GM12878 (cell line): ENCODE results near the gene UAP1L1. TPM values are rescaled to one million over a fixed set of nuclear protein-coding genes. Genes with fewer than 3 reads are reported as not detected.

Experiments used
- ATAC-seq: fragments of 200-7000 bp; cut with Tn5 transposase; 3 replicates; pipeline ENCODE4 v1.9.1; 2020; ENCODE audit warnings: mild to moderate bottlenecking, moderate library complexity
- BruUV-seq: library from RNA; stranded (reverse); fragments of 400-500 nt; replicated peaks from 2 replicates; lab custom pipeline; 2021; lab: Mats Ljungman, UMichigan
- CTCF ChIA-PET: fragments of 300-600 bp; sonication (Branson Sonifier 250); formaldehyde crosslinking; extraction: SDS; loops from one replicate; lab custom pipeline; 2021; ENCODE audit warnings: inconsistent platforms; lab: Yijun Ruan, JAX
- POLR2A ChIA-PET: fragments of 350-600 bp; formaldehyde crosslinking; extraction: SDS; loops from one replicate; lab custom pipeline; 2021; ENCODE audit warnings: inconsistent platforms; lab: Charles Lee
- RAD21 ChIA-PET: fragments of 300-600 bp; sonication (Branson Sonifier 250); formaldehyde crosslinking; loops from one replicate; lab custom pipeline; 2023; ENCODE audit warnings: antibody characterized with exemption; ENCODE audit not compliant: unreplicated experiment; lab: Charles Lee
- SMC1A ChIA-PET: fragments of 300-600 bp; sonication (Branson Sonifier 250); formaldehyde crosslinking; loops from one replicate; lab custom pipeline; 2023; ENCODE audit not compliant: unreplicated experiment, uncharacterized antibody; lab: Charles Lee
- DNase-seq: peaks from one replicate; pipeline ENCODE4 v3.0.0-alpha.2; 2011; ENCODE audit warnings: low read depth, low spot score
- FAIRE-seq: peaks from 3 replicates; lab custom pipeline; 2011; peaks lifted over from hg19 to GRCh38; lab: Jason Lieb, UNC
- H2AFZ ChIP-seq: 2 replicates; pipeline ENCODE4 v1.6.0; 2011; ENCODE audit warnings: low read depth, low read length, control low read depth; ENCODE audit not compliant: control insufficient read depth
- H3K27ac ChIP-seq: 2 replicates; pipeline ENCODE4 v1.5.1; 2011; ENCODE audit warnings: control low read depth; ENCODE audit not compliant: control insufficient read depth, insufficient read depth
- H3K27me3 ChIP-seq, 2 experiments: replicated peaks in 1 of 2; 2 replicates each; pipeline versions ENCODE4 v1.6.0 to v1.6.1; 2011; ENCODE audit warnings: low read length in 1 of 2; ENCODE audit not compliant: control insufficient read depth in 2 of 2, insufficient read depth in 2 of 2
- H3K36me3 ChIP-seq, 2 experiments: 2 replicates each; pipeline ENCODE4 v1.5.1; 2011; ENCODE audit warnings: low read length in 1 of 2; ENCODE audit not compliant: control insufficient read depth in 2 of 2, insufficient read depth in 2 of 2
- H3K4me1 ChIP-seq: 2 replicates; pipeline ENCODE4 v1.6.1; 2011; ENCODE audit warnings: mild to moderate bottlenecking, low read length, moderate library complexity, mixed read lengths; ENCODE audit not compliant: control insufficient read depth, insufficient read depth
- H3K4me2 ChIP-seq: 2 replicates; pipeline ENCODE4 v1.6.0; 2011; ENCODE audit warnings: control low read depth; ENCODE audit not compliant: control insufficient read depth, insufficient read depth
- H3K4me3 ChIP-seq: fragments of 200-600 bp; sonication (generic); 2 replicates; pipeline ENCODE4 v1.5.1; 2016
- H3K79me2 ChIP-seq: 2 replicates; pipeline ENCODE4 v1.6.0; 2011; ENCODE audit warnings: low read length; ENCODE audit not compliant: control insufficient read depth, insufficient read depth
- H3K9ac ChIP-seq: 2 replicates; pipeline ENCODE4 v1.8.0; 2011; ENCODE audit warnings: low read length, control low read depth, mixed read lengths; ENCODE audit not compliant: control insufficient read depth, insufficient read depth
- H3K9me3 ChIP-seq: replicated peaks from 3 replicates; pipeline ENCODE4 v1.5.1; 2011; ENCODE audit warnings: mild to moderate bottlenecking, low read length; ENCODE audit not compliant: control insufficient read depth, insufficient read depth
- H4K20me1 ChIP-seq: 2 replicates; pipeline ENCODE4 v1.6.0; 2011; ENCODE audit not compliant: control insufficient read depth, insufficient read depth
- CREB1 ChIP-seq: IDR thresholded peaks from 2 replicates; pipeline ENCODE4 v1.6.1; 2012; ENCODE audit warnings: low read depth, mild to moderate bottlenecking, inconsistent platforms
- MEF2B ChIP-seq: fragments of 450-650 bp; IDR thresholded peaks from 2 replicates; pipeline ENCODE4 v1.6.1; 2018; ENCODE audit warnings: mild to moderate bottlenecking, moderate library complexity; ENCODE audit not compliant: partially characterized antibody, poor library complexity, severe bottlenecking
- MTA2 ChIP-seq: fragments of 450-650 bp; IDR thresholded peaks from 2 replicates; pipeline ENCODE4 v1.6.1; 2016; ENCODE audit warnings: low read depth, mild to moderate bottlenecking, moderate library complexity
- MTA3 ChIP-seq: IDR thresholded peaks from 2 replicates; pipeline ENCODE4 v1.6.1; 2012; ENCODE audit warnings: low read length, inconsistent platforms, borderline replicate concordance
- POLR2A ChIP-seq: IDR thresholded peaks from 2 replicates; pipeline ENCODE4 v1.6.1; 2011; ENCODE audit warnings: low read depth, mild to moderate bottlenecking, low read length
- RAD51 ChIP-seq: fragments of 450-650 bp; IDR thresholded peaks from 2 replicates; pipeline ENCODE4 v1.6.1; 2016; ENCODE audit warnings: moderate library complexity, mild to moderate bottlenecking, inconsistent platforms
- SMAD1 ChIP-seq: fragments of 450-650 bp; IDR thresholded peaks from 2 replicates; pipeline ENCODE4 v1.6.1; 2018; ENCODE audit warnings: mild to moderate bottlenecking, low read depth; ENCODE audit not compliant: partially characterized antibody
- WGBS: methylation state at CpG from one replicate; pipeline ENCODE4 v1.1.6; 2016; ENCODE audit warnings: low lambda C conversion rate; ENCODE audit not compliant: insufficient replicate concordance, insufficient coverage; ENCODE audit errors: missing lambda C conversion rate; 5-methylcytosine and 5-hydroxymethylcytosine counted together
- in situ Hi-C: fragments of 300-500 bp; cut with MboI; formaldehyde crosslinking; loops from 9 replicates; pipeline ENCODE4 v1.14.3; 2018; ENCODE audit warnings: mixed read lengths
- intact Hi-C: fragments of 100-400 bp; cut with micrococcal nuclease; formaldehyde crosslinking; loops from one replicate; pipeline ENCODE4 v1.14.2; 2022; ENCODE audit not compliant: unreplicated experiment
- polyA plus RNA-seq, 11 experiments: library from polyadenylated mRNA; depleted of rRNA in 4 of 11; unstranded in 6 of 11; stranded (reverse) in 5 of 11; fragments of >200 nt; fragmentation: Nextera tagmentation in 4 of 11; fragmentation: Illumina TruSeq in 1 of 11; extraction: Ambion mirVana in 4 of 11; extraction: Trizol in 1 of 11; gene quantifications; 1 replicate in 1 of 11; 2 replicates in 10 of 11; pipeline versions ENCODE4 v1.2.1 to v1.2.3, GENCODE V29; 2011 to 2016; ENCODE audit warnings: inconsistent platforms in 2 of 11, missing spikeins in 2 of 11, low read depth in 1 of 11
- total RNA-seq, 4 experiments: library from RNA; depleted of rRNA in 3 of 4; stranded (reverse); fragments of >200 nt in 3 of 4; fragmentation: Illumina TruSeq in 1 of 4; extraction: Trizol in 1 of 4; gene quantifications; 2 replicates each; pipeline versions ENCODE4 v1.2.1 to v1.2.3, GENCODE V29; 2013 to 2021
- TF ChIP-seq, protein P1 (sequence below): fragments of 450-650 bp; IDR thresholded peaks from 2 replicates; pipeline ENCODE4 v1.6.1; 2018; ENCODE audit warnings: mild to moderate bottlenecking, low read depth, moderate library complexity; ENCODE audit not compliant: partially characterized antibody

Gene UAP1L1
- total and polyA plus RNA-seq, 10 of the 15 experiments (the other 5 are each of a cell fraction or from before 2014, with no cell fraction given): 0.29 to 15.7 (median 5.8) TPM

DNA sequence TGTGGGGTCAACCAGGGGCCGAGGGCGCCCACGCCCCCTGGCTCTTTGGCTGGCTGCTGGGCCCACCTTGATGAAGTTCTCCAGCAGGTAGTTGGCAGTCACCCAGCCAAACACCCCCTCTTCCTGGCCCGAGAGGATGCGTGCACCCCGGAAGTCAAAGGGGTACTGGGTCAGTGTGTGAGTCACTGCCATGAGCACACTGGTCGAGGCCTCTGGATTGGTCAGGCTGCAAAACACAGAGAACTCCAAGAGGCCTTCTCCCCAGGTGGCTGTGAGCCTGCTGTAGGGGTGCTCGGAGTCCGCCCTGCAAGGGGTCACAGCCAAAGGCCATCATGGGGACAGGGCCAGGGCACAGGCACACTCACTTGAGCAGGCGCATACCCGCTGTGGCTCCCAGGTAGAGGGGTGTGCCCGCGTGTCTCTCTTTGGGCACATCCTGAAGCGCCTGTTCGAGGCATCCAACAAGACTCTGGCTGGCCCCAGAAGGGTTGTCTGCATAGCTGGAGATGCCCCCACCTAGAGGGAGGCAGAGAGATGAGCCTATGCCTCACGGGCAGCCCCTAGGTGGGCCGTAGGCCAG, 26.1 kb upstream of the UAP1L1 start (continued):
- TF ChIP-seq, protein P1, sequence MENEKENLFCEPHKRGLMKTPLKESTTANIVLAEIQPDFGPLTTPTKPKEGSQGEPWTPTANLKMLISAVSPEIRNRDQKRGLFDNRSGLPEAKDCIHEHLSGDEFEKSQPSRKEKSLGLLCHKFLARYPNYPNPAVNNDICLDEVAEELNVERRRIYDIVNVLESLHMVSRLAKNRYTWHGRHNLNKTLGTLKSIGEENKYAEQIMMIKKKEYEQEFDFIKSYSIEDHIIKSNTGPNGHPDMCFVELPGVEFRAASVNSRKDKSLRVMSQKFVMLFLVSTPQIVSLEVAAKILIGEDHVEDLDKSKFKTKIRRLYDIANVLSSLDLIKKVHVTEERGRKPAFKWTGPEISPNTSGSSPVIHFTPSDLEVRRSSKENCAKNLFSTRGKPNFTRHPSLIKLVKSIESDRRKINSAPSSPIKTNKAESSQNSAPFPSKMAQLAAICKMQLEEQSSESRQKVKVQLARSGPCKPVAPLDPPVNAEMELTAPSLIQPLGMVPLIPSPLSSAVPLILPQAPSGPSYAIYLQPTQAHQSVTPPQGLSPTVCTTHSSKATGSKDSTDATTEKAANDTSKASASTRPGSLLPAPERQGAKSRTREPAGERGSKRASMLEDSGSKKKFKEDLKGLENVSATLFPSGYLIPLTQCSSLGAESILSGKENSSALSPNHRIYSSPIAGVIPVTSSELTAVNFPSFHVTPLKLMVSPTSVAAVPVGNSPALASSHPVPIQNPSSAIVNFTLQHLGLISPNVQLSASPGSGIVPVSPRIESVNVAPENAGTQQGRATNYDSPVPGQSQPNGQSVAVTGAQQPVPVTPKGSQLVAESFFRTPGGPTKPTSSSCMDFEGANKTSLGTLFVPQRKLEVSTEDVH: no peak
- TF ChIP-seq RAD51 (no peak), POLR2A (no peak)

DNA sequence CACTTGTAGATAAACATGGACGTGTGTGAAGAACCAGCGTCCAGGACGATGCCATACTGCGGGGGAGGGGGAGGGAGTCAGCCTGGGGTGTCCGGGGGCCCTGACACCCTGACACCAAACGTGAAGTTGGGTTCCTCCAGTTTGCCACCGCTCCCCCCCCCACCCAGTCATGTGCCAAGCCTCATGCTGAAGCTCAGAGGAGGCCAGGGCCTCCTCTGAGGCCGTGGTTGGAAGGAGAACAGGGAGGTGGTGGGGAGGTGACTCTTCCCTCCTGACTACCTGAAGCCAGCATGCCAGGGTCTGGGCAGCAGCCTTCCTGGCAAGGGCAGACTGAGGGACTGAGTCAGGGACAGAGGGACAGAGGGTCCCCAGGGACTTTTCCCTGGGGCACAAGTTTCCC, 25.0 kb upstream of the UAP1L1 start:
- Histone ChIP-seq H2AFZ (no peak overlapping the region), H3K79me2 (no peaks in the 10 kb centered on the region), H3K9me3 (no peaks in the 10 kb centered on the region), H3K4me1 (no peaks in the 10 kb centered on the region), H3K27ac (no peak overlapping the region), H3K9ac (no peak overlapping the region), H3K27me3 (peaks cover 11 to 16% of the 10 kb centered on the region in 2 experiments; a peak in 3 of 4 replicates), H3K4me3 (no peak overlapping the region), H3K36me3 (no peaks in the 10 kb centered on the region), H3K4me2 (no peak overlapping the region), H4K20me1 (no peaks in the 10 kb centered on the region)
- intact Hi-C loops (no loop called here), in situ Hi-C loops (no loop called here)
- FAIRE-seq (no peak), ATAC-seq (no peak), DNase-seq (no peak)
- 45% methylated on average over 8 of the region's 8 CpGs for WGBS
- ChIA-PET SMC1A (no interaction called here), RAD21 (no interaction called here), CTCF (interaction anchor here (0.6 to 1.5 kb wide), 4 partner anchors 12 to 52 kb away, joined by 3 to 6 read pairs (median 4); no protein-coding TSS in a partner anchor), POLR2A (interaction anchor here (0.6 kb wide), 1 partner anchor 31 kb away, joined by 4 read pairs; no protein-coding TSS in a partner anchor)
- TF ChIP-seq MEF2B (peak; percentile 41), SMAD1 (no peak), MTA3 (no peak), MTA2 (no peak), CREB1 (no peak)
- BruUV-seq: no TSS peak
